GM12878 (cell line): ENCODE measurements around the gene ABCD2. TPM values are rescaled to one million over a fixed set of nuclear protein-coding genes. Genes with fewer than 3 reads are reported as not detected.
A peak's percentile ranks its signal among the peaks of the same experiment; 100 is the strongest.

Experiments used
- ATAC-seq: fragments of 200-7000 bp; cut with Tn5 transposase; 3 replicates; pipeline ENCODE4 v1.9.1; 2020; ENCODE audit warnings: mild to moderate bottlenecking, moderate library complexity
- BruUV-seq: library from RNA; stranded (reverse); fragments of 400-500 nt; replicated peaks from 2 replicates; lab custom pipeline; 2021; lab: Mats Ljungman, UMichigan
- CTCF ChIA-PET: fragments of 300-600 bp; sonication (Branson Sonifier 250); formaldehyde crosslinking; extraction: SDS; loops from one replicate; lab custom pipeline; 2021; ENCODE audit warnings: inconsistent platforms; lab: Yijun Ruan, JAX
- POLR2A ChIA-PET: fragments of 350-600 bp; formaldehyde crosslinking; extraction: SDS; loops from one replicate; lab custom pipeline; 2021; ENCODE audit warnings: inconsistent platforms; lab: Charles Lee
- RAD21 ChIA-PET: fragments of 300-600 bp; sonication (Branson Sonifier 250); formaldehyde crosslinking; loops from one replicate; lab custom pipeline; 2023; ENCODE audit warnings: antibody characterized with exemption; ENCODE audit not compliant: unreplicated experiment; lab: Charles Lee
- SMC1A ChIA-PET: fragments of 300-600 bp; sonication (Branson Sonifier 250); formaldehyde crosslinking; loops from one replicate; lab custom pipeline; 2023; ENCODE audit not compliant: unreplicated experiment, uncharacterized antibody; lab: Charles Lee
- DNase-seq: peaks from one replicate; pipeline ENCODE4 v3.0.0-alpha.2; 2011; ENCODE audit warnings: low read depth, low spot score
- FAIRE-seq: peaks from 3 replicates; lab custom pipeline; 2011; peaks lifted over from hg19 to GRCh38; lab: Jason Lieb, UNC
- H2AFZ ChIP-seq: 2 replicates; pipeline ENCODE4 v1.6.0; 2011; ENCODE audit warnings: low read depth, low read length, control low read depth; ENCODE audit not compliant: control insufficient read depth
- H3K27ac ChIP-seq: 2 replicates; pipeline ENCODE4 v1.5.1; 2011; ENCODE audit warnings: control low read depth; ENCODE audit not compliant: control insufficient read depth, insufficient read depth
- H3K27me3 ChIP-seq, 2 experiments: replicated peaks in 1 of 2; 2 replicates each; pipeline versions ENCODE4 v1.6.0 to v1.6.1; 2011; ENCODE audit warnings: low read length in 1 of 2; ENCODE audit not compliant: control insufficient read depth in 2 of 2, insufficient read depth in 2 of 2
- H3K36me3 ChIP-seq, 2 experiments: 2 replicates each; pipeline ENCODE4 v1.5.1; 2011; ENCODE audit warnings: low read length in 1 of 2; ENCODE audit not compliant: control insufficient read depth in 2 of 2, insufficient read depth in 2 of 2
- H3K4me1 ChIP-seq: 2 replicates; pipeline ENCODE4 v1.6.1; 2011; ENCODE audit warnings: mild to moderate bottlenecking, low read length, moderate library complexity, mixed read lengths; ENCODE audit not compliant: control insufficient read depth, insufficient read depth
- H3K4me2 ChIP-seq: 2 replicates; pipeline ENCODE4 v1.6.0; 2011; ENCODE audit warnings: control low read depth; ENCODE audit not compliant: control insufficient read depth, insufficient read depth
- H3K4me3 ChIP-seq: fragments of 200-600 bp; sonication (generic); 2 replicates; pipeline ENCODE4 v1.5.1; 2016
- H3K79me2 ChIP-seq: 2 replicates; pipeline ENCODE4 v1.6.0; 2011; ENCODE audit warnings: low read length; ENCODE audit not compliant: control insufficient read depth, insufficient read depth
- H3K9ac ChIP-seq: 2 replicates; pipeline ENCODE4 v1.8.0; 2011; ENCODE audit warnings: low read length, control low read depth, mixed read lengths; ENCODE audit not compliant: control insufficient read depth, insufficient read depth
- H3K9me3 ChIP-seq: replicated peaks from 3 replicates; pipeline ENCODE4 v1.5.1; 2011; ENCODE audit warnings: mild to moderate bottlenecking, low read length; ENCODE audit not compliant: control insufficient read depth, insufficient read depth
- H4K20me1 ChIP-seq: 2 replicates; pipeline ENCODE4 v1.6.0; 2011; ENCODE audit not compliant: control insufficient read depth, insufficient read depth
- WGBS: methylation state at CpG from one replicate; pipeline ENCODE4 v1.1.6; 2016; ENCODE audit warnings: low lambda C conversion rate; ENCODE audit not compliant: insufficient replicate concordance, insufficient coverage; ENCODE audit errors: missing lambda C conversion rate; 5-methylcytosine and 5-hydroxymethylcytosine counted together
- in situ Hi-C: fragments of 300-500 bp; cut with MboI; formaldehyde crosslinking; loops from 9 replicates; pipeline ENCODE4 v1.14.3; 2018; ENCODE audit warnings: mixed read lengths
- intact Hi-C: fragments of 100-400 bp; cut with micrococcal nuclease; formaldehyde crosslinking; loops from one replicate; pipeline ENCODE4 v1.14.2; 2022; ENCODE audit not compliant: unreplicated experiment
- polyA plus RNA-seq, 11 experiments: library from polyadenylated mRNA; depleted of rRNA in 4 of 11; unstranded in 6 of 11; stranded (reverse) in 5 of 11; fragments of >200 nt; fragmentation: Nextera tagmentation in 4 of 11; fragmentation: Illumina TruSeq in 1 of 11; extraction: Ambion mirVana in 4 of 11; extraction: Trizol in 1 of 11; gene quantifications; 1 replicate in 1 of 11; 2 replicates in 10 of 11; pipeline versions ENCODE4 v1.2.1 to v1.2.3, GENCODE V29; 2011 to 2016; ENCODE audit warnings: inconsistent platforms in 2 of 11, missing spikeins in 2 of 11, low read depth in 1 of 11
- total RNA-seq, 4 experiments: library from RNA; depleted of rRNA in 3 of 4; stranded (reverse); fragments of >200 nt in 3 of 4; fragmentation: Illumina TruSeq in 1 of 4; extraction: Trizol in 1 of 4; gene quantifications; 2 replicates each; pipeline versions ENCODE4 v1.2.1 to v1.2.3, GENCODE V29; 2013 to 2021
- TF ChIP-seq, protein P1 (sequence below), 3 experiments: IDR thresholded peaks in 2 of 3; conservative IDR thresholded peaks in 1 of 3; 2 replicates each; pipeline ENCODE4 v1.5.1; 2011; ENCODE audit warnings: low read depth in 3 of 3, low read length in 3 of 3, mild to moderate bottlenecking in 3 of 3, control low read depth in 2 of 3, moderate library complexity in 2 of 3, inconsistent platforms in 1 of 3, mixed read lengths in 1 of 3; ENCODE audit not compliant: control insufficient read depth in 2 of 3, insufficient read depth in 1 of 3; ENCODE audit errors: extremely low read depth in 1 of 3
- TF ChIP-seq, protein P2 (sequence below): fragments of 450-650 bp; IDR thresholded peaks from 2 replicates; pipeline ENCODE4 v1.6.1; 2017; ENCODE audit warnings: borderline replicate concordance

Gene ABCD2
- total and polyA plus RNA-seq, 10 of the 15 experiments (the other 5 are each of a cell fraction or from before 2014, with no cell fraction given): 4.4 to 16.2 (median 7.5) TPM

DNA sequence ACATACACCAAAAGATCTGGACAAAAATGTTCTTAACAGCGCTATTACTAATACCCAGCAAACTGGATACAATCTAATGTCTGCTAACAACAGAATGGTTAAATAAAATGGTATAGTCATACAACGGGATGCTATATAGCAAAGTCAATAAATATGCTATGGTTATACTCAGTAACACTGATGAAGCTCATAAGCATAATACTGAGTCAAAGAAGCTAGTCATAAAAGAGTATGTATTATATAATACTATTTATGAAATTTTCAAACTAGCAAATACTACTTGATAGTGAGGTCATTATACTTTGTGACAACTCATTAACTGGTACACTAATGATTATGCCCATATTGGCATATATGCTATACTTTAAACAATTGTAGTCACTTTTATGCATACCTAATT lies 7.4 kb downstream of the ABCD2 start:
- Histone ChIP-seq H3K27me3 (no peaks in the 10 kb centered on the region), H3K9ac (no peak overlapping the region), H3K4me3 (peak overlapping the region; percentile 39; the same call in 1 of the 2 replicates), H3K79me2 (peaks cover 75% of the 10 kb centered on the region), H3K27ac (no peak overlapping the region), H3K9me3 (no peaks in the 10 kb centered on the region; the same call in 1 of the 3 replicates), H3K36me3 (peaks cover 0 to 2% of the 10 kb centered on the region in 2 experiments; a peak in 1 of 4 replicates), H2AFZ (no peak overlapping the region), H3K4me1 (no peaks in the 10 kb centered on the region), H3K4me2 (peak overlapping the region; percentile 32; the same call in 1 of the 2 replicates), H4K20me1 (no peaks in the 10 kb centered on the region)
- RAD21 ChIA-PET: interaction anchor here (0.7 to 5.1 kb wide), 5 partner anchors 10 to 294 kb away, joined by 3 to 41 read pairs (median 4); partner anchors contain the start of gene ABCD2
- FAIRE-seq (no peak), DNase-seq (no peak), ATAC-seq (peak; percentile 13)
- CTCF ChIA-PET: interaction anchor here (1.0 to 1.5 kb wide), 4 partner anchors 9 to 80 kb away, joined by 3 to 6 read pairs (median 4); no protein-coding TSS in a partner anchor
- POLR2A ChIA-PET: interaction anchor here (0.5 to 4.4 kb wide), 2 partner anchors 9 to 948 kb away, joined by 3 to 29 read pairs; partner anchors contain the start of gene ABCD2
- SMC1A ChIA-PET: interaction anchor here (0.7 to 10.6 kb wide), 8 partner anchors 10 to 209 kb away, joined by 3 to 101 read pairs (median 4); partner anchors contain the start of gene ABCD2
- 80% methylated on average over 2 of the region's 2 CpGs for WGBS
- intact Hi-C loops: loop anchor here (10.0 kb wide), 3 partner anchors 297 to 707 kb away; partner anchors contain the start of genes CPNE8 and LRRK2
- no TSS peak for BruUV-seq
- in situ Hi-C loops: loop anchor here (25.0 kb wide), 3 partner anchors 500 to 825 kb away; partner anchors contain the start of gene SLC2A13
- TF ChIP-seq, protein P1, sequence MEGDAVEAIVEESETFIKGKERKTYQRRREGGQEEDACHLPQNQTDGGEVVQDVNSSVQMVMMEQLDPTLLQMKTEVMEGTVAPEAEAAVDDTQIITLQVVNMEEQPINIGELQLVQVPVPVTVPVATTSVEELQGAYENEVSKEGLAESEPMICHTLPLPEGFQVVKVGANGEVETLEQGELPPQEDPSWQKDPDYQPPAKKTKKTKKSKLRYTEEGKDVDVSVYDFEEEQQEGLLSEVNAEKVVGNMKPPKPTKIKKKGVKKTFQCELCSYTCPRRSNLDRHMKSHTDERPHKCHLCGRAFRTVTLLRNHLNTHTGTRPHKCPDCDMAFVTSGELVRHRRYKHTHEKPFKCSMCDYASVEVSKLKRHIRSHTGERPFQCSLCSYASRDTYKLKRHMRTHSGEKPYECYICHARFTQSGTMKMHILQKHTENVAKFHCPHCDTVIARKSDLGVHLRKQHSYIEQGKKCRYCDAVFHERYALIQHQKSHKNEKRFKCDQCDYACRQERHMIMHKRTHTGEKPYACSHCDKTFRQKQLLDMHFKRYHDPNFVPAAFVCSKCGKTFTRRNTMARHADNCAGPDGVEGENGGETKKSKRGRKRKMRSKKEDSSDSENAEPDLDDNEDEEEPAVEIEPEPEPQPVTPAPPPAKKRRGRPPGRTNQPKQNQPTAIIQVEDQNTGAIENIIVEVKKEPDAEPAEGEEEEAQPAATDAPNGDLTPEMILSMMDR (IDR thresholded peaks at IDR 0.05 in 2 of 3, conservative IDR thresholded peaks at IDR 0.05 in 1 of 3; ENCODE audit: control insufficient read depth in 2 of 3, extremely low read depth in 1 of 3, insufficient read depth in 1 of 3, low read depth in 3 of 3, low read length in 3 of 3): no peak
- TF ChIP-seq, protein P2, sequence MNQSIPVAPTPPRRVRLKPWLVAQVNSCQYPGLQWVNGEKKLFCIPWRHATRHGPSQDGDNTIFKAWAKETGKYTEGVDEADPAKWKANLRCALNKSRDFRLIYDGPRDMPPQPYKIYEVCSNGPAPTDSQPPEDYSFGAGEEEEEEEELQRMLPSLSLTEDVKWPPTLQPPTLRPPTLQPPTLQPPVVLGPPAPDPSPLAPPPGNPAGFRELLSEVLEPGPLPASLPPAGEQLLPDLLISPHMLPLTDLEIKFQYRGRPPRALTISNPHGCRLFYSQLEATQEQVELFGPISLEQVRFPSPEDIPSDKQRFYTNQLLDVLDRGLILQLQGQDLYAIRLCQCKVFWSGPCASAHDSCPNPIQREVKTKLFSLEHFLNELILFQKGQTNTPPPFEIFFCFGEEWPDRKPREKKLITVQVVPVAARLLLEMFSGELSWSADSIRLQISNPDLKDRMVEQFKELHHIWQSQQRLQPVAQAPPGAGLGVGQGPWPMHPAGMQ: no peak
